ENCODE data around the gene SHANK3.

- TF ChIP-seq POLR2AphosphoS5 (IDR thresholded peaks at IDR 0.05; ENCODE audit: low read depth, low read length), result no peak
- no peak for TF ChIP-seq FOXM1 (IDR thresholded peaks at IDR 0.05; ENCODE audit: low read depth)
- TF ChIP-seq, protein P1, sequence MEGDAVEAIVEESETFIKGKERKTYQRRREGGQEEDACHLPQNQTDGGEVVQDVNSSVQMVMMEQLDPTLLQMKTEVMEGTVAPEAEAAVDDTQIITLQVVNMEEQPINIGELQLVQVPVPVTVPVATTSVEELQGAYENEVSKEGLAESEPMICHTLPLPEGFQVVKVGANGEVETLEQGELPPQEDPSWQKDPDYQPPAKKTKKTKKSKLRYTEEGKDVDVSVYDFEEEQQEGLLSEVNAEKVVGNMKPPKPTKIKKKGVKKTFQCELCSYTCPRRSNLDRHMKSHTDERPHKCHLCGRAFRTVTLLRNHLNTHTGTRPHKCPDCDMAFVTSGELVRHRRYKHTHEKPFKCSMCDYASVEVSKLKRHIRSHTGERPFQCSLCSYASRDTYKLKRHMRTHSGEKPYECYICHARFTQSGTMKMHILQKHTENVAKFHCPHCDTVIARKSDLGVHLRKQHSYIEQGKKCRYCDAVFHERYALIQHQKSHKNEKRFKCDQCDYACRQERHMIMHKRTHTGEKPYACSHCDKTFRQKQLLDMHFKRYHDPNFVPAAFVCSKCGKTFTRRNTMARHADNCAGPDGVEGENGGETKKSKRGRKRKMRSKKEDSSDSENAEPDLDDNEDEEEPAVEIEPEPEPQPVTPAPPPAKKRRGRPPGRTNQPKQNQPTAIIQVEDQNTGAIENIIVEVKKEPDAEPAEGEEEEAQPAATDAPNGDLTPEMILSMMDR (IDR thresholded peaks at IDR 0.05), result no peak
- TF ChIP-seq RFX5 (IDR thresholded peaks at IDR 0.05; ENCODE audit: low read length), result no peak
- TF ChIP-seq MEF2A (IDR thresholded peaks at IDR 0.05; ENCODE audit: borderline replicate concordance, low read depth), result no peak
- no peak for TF ChIP-seq TEAD4 (IDR thresholded peaks at IDR 0.05; ENCODE audit: borderline replicate concordance, insufficient read depth)
- no peak for TF ChIP-seq EZH2phosphoT487 (IDR thresholded peaks at IDR 0.05; ENCODE audit: borderline replicate concordance, low read depth)
- TF ChIP-seq NFIC (IDR thresholded peaks at IDR 0.05; ENCODE audit: borderline replicate concordance), result no peak
- no peak for TF ChIP-seq NRF1 (IDR thresholded peaks at IDR 0.05; ENCODE audit: low read depth, low read length)
- no peak for TF ChIP-seq SIN3A (IDR thresholded peaks at IDR 0.05; ENCODE audit: borderline replicate concordance, low read depth, low read length)
- TF ChIP-seq IRF3 (IDR thresholded peaks at IDR 0.05; ENCODE audit: low read depth, low read length), result no peak
- TF ChIP-seq EP300 (IDR thresholded peaks at IDR 0.05; ENCODE audit: borderline replicate concordance in 1 of 2, low read depth in 1 of 2, low read length in 1 of 2), result no peak
- no peak for TF ChIP-seq MXI1 (IDR thresholded peaks at IDR 0.05; ENCODE audit: low read depth, low read length)
- no peak for TF ChIP-seq GABPA (IDR thresholded peaks at IDR 0.05; ENCODE audit: low read depth)
Observed at GRCh38 chr22:50628543-50629134, 44.0 kb upstream of the SHANK3 start.
